Measurements from ENCODE around the gene DDR1.
"Not testable (repeated sequence)": the region's sequence is repeated elsewhere in the genome, so short reads cannot be mapped to it uniquely, and the experiment has no call there.

Gene DDR1

GRCh38 chr6:30862156-30862875, 22.0 kb upstream of the DDR1 start:
- TF ChIP-seq CTCF (IDR thresholded peaks at IDR 0.05; ENCODE audit: low read depth, low read length, missing control alignments) = no peak
- H3K4me3 ChIP-seq (replicated peaks; ENCODE audit: low read depth, low read length) = no peak overlapping the region
- DNase-seq (ENCODE audit: extremely low read depth, low read depth) = no peak

GRCh38 chr6:30864325-30864724, 20.0 kb upstream of the DDR1 start:
- no peak for DNase-seq (ENCODE audit: extremely low read depth, low read depth)
- H3K4me3 ChIP-seq (replicated peaks; ENCODE audit: low read depth, low read length) = no peak overlapping the region
- no peak for TF ChIP-seq CTCF (IDR thresholded peaks at IDR 0.05; ENCODE audit: low read depth, low read length, missing control alignments)

GRCh38 chr6:30869241-30869749, 15.0 kb upstream of the DDR1 start:
- H3K4me3 ChIP-seq (replicated peaks; ENCODE audit: low read depth, low read length) = not testable (repeated sequence)

GRCh38 chr6:30870546-30870945, 13.8 kb upstream of the DDR1 start:
- no peak for TF ChIP-seq CTCF (IDR thresholded peaks at IDR 0.05; ENCODE audit: low read depth, low read length, missing control alignments)
- H3K4me3 ChIP-seq (replicated peaks; ENCODE audit: low read depth, low read length) = no peak overlapping the region
- no peak for DNase-seq (ENCODE audit: extremely low read depth, low read depth)

More at GRCh38 chr6:30869241-30869749, 15.0 kb upstream of the DDR1 start:
- not testable (repeated sequence) for DNase-seq (ENCODE audit: extremely low read depth, low read depth)

GRCh38 chr6:30871592-30872183, 12.6 kb upstream of the DDR1 start:
- TF ChIP-seq CTCF (IDR thresholded peaks at IDR 0.05; ENCODE audit: low read depth, low read length, missing control alignments) = no peak
- DNase-seq (ENCODE audit: extremely low read depth, low read depth) = no peak

GRCh38 chr6:30873137-30873640, 11.1 kb upstream of the DDR1 start:
- no peak overlapping the region for H3K4me3 ChIP-seq (replicated peaks; ENCODE audit: low read depth, low read length)
- no peak for TF ChIP-seq CTCF (IDR thresholded peaks at IDR 0.05; ENCODE audit: low read depth, low read length, missing control alignments)
- no peak for DNase-seq (ENCODE audit: extremely low read depth, low read depth)

More at GRCh38 chr6:30871592-30872183, 12.6 kb upstream of the DDR1 start:
- no peak overlapping the region for H3K4me3 ChIP-seq (replicated peaks; ENCODE audit: low read depth, low read length)

- not testable (repeated sequence) for DNase-seq (ENCODE audit: extremely low read depth, low read depth); H3K4me3 ChIP-seq (replicated peaks; ENCODE audit: low read depth, low read length)
Observed at GRCh38 chr6:30873795-30874194, 10.5 kb upstream of the DDR1 start.
